Stomach (tissue), 9 donors: ENCODE results near the gene PFDN4. TPM values are rescaled to one million over a fixed set of nuclear protein-coding genes. Genes with fewer than 3 reads are reported as not detected.

ENCODE experiments used
- DNase-seq, 2 donors: peaks; one replicate each; pipeline versions ENCODE4 v3.0.0 to v3.0.0-alpha.2; 2013 to 2019
- H3K27ac ChIP-seq, 5 donors: fragments of 200-600 bp in 4 of 5; sonication (generic) in 4 of 5; one replicate each; pipeline ENCODE4 v1.5.1; 2013 to 2019; ENCODE audit warnings: mild to moderate bottlenecking in 1 of 5, moderate library complexity in 1 of 5
- H3K27me3 ChIP-seq, 3 donors: fragments of 200-600 bp; sonication (generic); one replicate each; pipeline ENCODE4 v1.5.1; 2017 to 2019; ENCODE audit warnings: mixed run types in 1 of 3
- H3K36me3 ChIP-seq, 4 donors: fragments of 200-600 bp; sonication (generic); 1 replicate in 3 of 4; 2 replicates in 1 of 4; pipeline ENCODE4 v1.5.1; 2016 to 2019
- H3K4me1 ChIP-seq, 4 donors: fragments of 200-600 bp; sonication (generic); one replicate each; pipeline ENCODE4 v1.5.1; 2016 to 2019
- H3K4me3 ChIP-seq, 4 donors: fragments of 200-600 bp; sonication (generic) in 3 of 4; one replicate each; pipeline ENCODE4 v1.5.1; 2016 to 2019; ENCODE audit warnings: mild to moderate bottlenecking in 1 of 4
- H3K9me3 ChIP-seq, 4 donors: fragments of 200-600 bp; sonication (generic); one replicate each; pipeline ENCODE4 v1.5.1; 2016 to 2019
- CTCF ChIP-seq, 7 experiments: fragments of 450-650 bp in 4 of 7; fragments of 200-600 bp in 3 of 7; sonication (generic) in 3 of 7; IDR thresholded peaks; one replicate each; pipeline ENCODE4 v1.5.1; 2016 to 2019; ENCODE audit warnings: antibody characterized with exemption in 7 of 7, control low read depth in 2 of 7, mild to moderate bottlenecking in 1 of 7
- EP300 ChIP-seq: sonication (generic); formaldehyde crosslinking; IDR thresholded peaks from one replicate; pipeline ENCODE4 v1.6.1; 2017; ENCODE audit warnings: antibody characterized with exemption
- POLR2A ChIP-seq, 4 donors: fragments of 450-650 bp; IDR thresholded peaks; one replicate each; pipeline ENCODE4 v1.6.1; 2016; ENCODE audit warnings: antibody characterized with exemption in 4 of 4, control low read depth in 2 of 4, mild to moderate bottlenecking in 1 of 4, moderate library complexity in 1 of 4
- POLR2AphosphoS5 ChIP-seq, 3 donors: sonication (generic); formaldehyde crosslinking; IDR thresholded peaks; one replicate each; pipeline ENCODE4 v1.6.1; 2016; ENCODE audit warnings: antibody characterized with exemption in 3 of 3
- WGBS, 5 donors: extraction: QIAGEN DNeasy Blood & Tissue Kit in 3 of 5; methylation state at CpG; one replicate each; pipeline versions ENCODE4 v1.1.5 to v1.1.7; 2013 to 2018; 5-methylcytosine and 5-hydroxymethylcytosine counted together
- intact Hi-C: fragments of 100-400 bp; cut with DNase I; formaldehyde crosslinking; loops from one replicate; pipeline ENCODE4 v1.15.1; 2023; ENCODE audit warnings: low total_unique reads
- polyA plus RNA-seq, 3 donors: library from polyadenylated mRNA; stranded (reverse); fragments of 200-250 nt; gene quantifications; one replicate each; pipeline ENCODE4 v1.2.3, GENCODE V29; 2013
- total RNA-seq, 5 donors: library from RNA; depleted of rRNA; stranded (reverse); fragments of >200 nt; gene quantifications; one replicate each; pipeline versions ENCODE4 v1.1.0 to v1.2.3, GENCODE V29; 2014 to 2016
- donor health status: healthy with polysubstance abuse.
- donor health status: Bipolar disorder and iron deficiency.
- donor health status: healthy.

Gene PFDN4
- total and polyA plus RNA-seq, 8 donors, result 49.8 to 70.6 (median 63.1) TPM

- intact Hi-C loops, result no loop called here
- 85 to 99% (median 92%) methylated on average over 2 of the region's 2 CpGs for WGBS, 5 donors
- Histone ChIP-seq H3K36me3 (no peaks in the 10 kb centered on the region), H3K4me1 (no peaks in the 10 kb centered on the region), H3K27me3 (peaks cover 0 to 20% (median 0%) of the 10 kb centered on the region in 3 donors), H3K27ac (no peak overlapping the region), H3K9me3 (no peaks in the 10 kb centered on the region), H3K4me3 (no peak overlapping the region)
- DNase-seq, result no peak
- TF ChIP-seq EP300 (no peak), POLR2AphosphoS5 (IDR thresholded peaks at IDR 0.05) (no peak), POLR2A (IDR thresholded peaks at IDR 0.05) (no peak), CTCF (IDR thresholded peaks at IDR 0.05) (no peak)
Measured at GRCh38 chr20:54190217-54190616, 17.7 kb upstream of the PFDN4 start.

GRCh38 chr20:54193817-54194216, 14.1 kb upstream of the PFDN4 start:
- TF ChIP-seq EP300 (no peak), CTCF (IDR thresholded peaks at IDR 0.05) (no peak), POLR2A (IDR thresholded peaks at IDR 0.05) (no peak), POLR2AphosphoS5 (IDR thresholded peaks at IDR 0.05) (no peak)
- no peak overlapping the region for H3K27ac ChIP-seq
- no peak overlapping the region for H3K4me3 ChIP-seq
- no peaks in the 10 kb centered on the region for H3K36me3 ChIP-seq
- H3K9me3 ChIP-seq, result no peaks in the 10 kb centered on the region
- whole genome bisulfite sequencing, 5 donors, result 68 to 85% (median 77%) methylated on average over 5 of the region's 5 CpGs
- intact Hi-C loops, result no loop called here
- H3K4me1 ChIP-seq, result no peaks in the 10 kb centered on the region
- H3K27me3 ChIP-seq, result peaks cover 0 to 12% (median 0%) of the 10 kb centered on the region in 3 donors
- no peak for DNase-seq

- intact Hi-C loops, result no loop called here
- Histone ChIP-seq H3K4me1 (no peaks in the 10 kb centered on the region), H3K36me3 (no peaks in the 10 kb centered on the region), H3K9me3 (no peaks in the 10 kb centered on the region), H3K4me3 (no peak overlapping the region), H3K27me3 (peaks cover 0 to 12% (median 0%) of the 10 kb centered on the region in 3 donors), H3K27ac (no peak overlapping the region)
- 66 to 75% (median 68%) methylated on average over 11 of the region's 11 CpGs for WGBS, 5 donors
- peak in 1 of 2 donors; percentile 41 for DNase-seq
- no peak for TF ChIP-seq EP300
- TF ChIP-seq CTCF (IDR thresholded peaks at IDR 0.05), result no peak
- no peak for TF ChIP-seq POLR2A (IDR thresholded peaks at IDR 0.05)
- no peak for TF ChIP-seq POLR2AphosphoS5 (IDR thresholded peaks at IDR 0.05)
Measured at GRCh38 chr20:54194724-54195438, 13.0 kb upstream of the PFDN4 start.

- no peak for DNase-seq
- no peak overlapping the region for H3K27ac ChIP-seq
- H3K36me3 ChIP-seq, result no peaks in the 10 kb centered on the region
- no peaks in the 10 kb centered on the region for H3K4me1 ChIP-seq
- 82 to 88% (median 83%) methylated on average over 13 of the region's 13 CpGs for WGBS, 5 donors
- peaks cover 0 to 12% (median 0%) of the 10 kb centered on the region in 3 donors for H3K27me3 ChIP-seq
- no peaks in the 10 kb centered on the region for H3K9me3 ChIP-seq
- intact Hi-C loops, result no loop called here
- no peak for TF ChIP-seq POLR2AphosphoS5 (IDR thresholded peaks at IDR 0.05)
- H3K4me3 ChIP-seq, result no peak overlapping the region
Measured at GRCh38 chr20:54195483-54196472, 12.1 kb upstream of the PFDN4 start.
